HEK293T (cell line): ENCODE data around the gene CACHD1.

Experiments
- BHLHE40 ChIP-seq: fragments of 450-650 bp; IDR thresholded peaks from 2 replicates; pipeline ENCODE4 v1.6.1; 2016; ENCODE audit warnings: mild to moderate bottlenecking, moderate library complexity, borderline replicate concordance
- ELF4 ChIP-seq: fragments of 450-650 bp; IDR thresholded peaks from 2 replicates; pipeline ENCODE4 v1.6.1; 2017; ENCODE audit warnings: antibody characterized with exemption
- FOXK2 ChIP-seq: fragments of 450-650 bp; IDR thresholded peaks from 2 replicates; pipeline ENCODE4 v1.6.1; 2016; ENCODE audit warnings: mild to moderate bottlenecking
- FOXM1 ChIP-seq: fragments of 450-650 bp; IDR thresholded peaks from 2 replicates; pipeline ENCODE4 v1.6.1; 2017; ENCODE audit warnings: mild to moderate bottlenecking, borderline replicate concordance
- LEF1 ChIP-seq: fragments of 450-650 bp; IDR thresholded peaks from 2 replicates; pipeline ENCODE4 v1.6.1; 2017; ENCODE audit warnings: mild to moderate bottlenecking, borderline replicate concordance
- NFRKB ChIP-seq: fragments of 450-650 bp; IDR thresholded peaks from 2 replicates; pipeline ENCODE4 v1.6.1; 2016; ENCODE audit warnings: mild to moderate bottlenecking, moderate library complexity
- PKNOX1 ChIP-seq: fragments of 450-650 bp; IDR thresholded peaks from 2 replicates; pipeline ENCODE4 v1.6.1; 2016
- SP1 ChIP-seq: fragments of 450-650 bp; IDR thresholded peaks from 2 replicates; pipeline ENCODE4 v1.6.1; 2017
- SUZ12 ChIP-seq: fragments of 450-650 bp; IDR thresholded peaks from 2 replicates; pipeline ENCODE4 v1.6.1; 2016; ENCODE audit warnings: mild to moderate bottlenecking

- TF ChIP-seq SUZ12 (no peak), BHLHE40 (no peak), PKNOX1 (no peak), SP1 (no peak), FOXM1 (no peak), ELF4 (no peak), FOXK2 (no peak), NFRKB (no peak), LEF1 (no peak)
Observed at GRCh38 chr1:64482720-64483119, 12.8 kb downstream of the CACHD1 start.
